ENCODE measurements around the gene ITPR2.
"Not testable (repeated sequence)": the region's sequence is repeated elsewhere in the genome, so short reads cannot be mapped to it uniquely, and the experiment has no call there.

ITPR2 gene

GRCh38 chr12:26628234-26628633, 204.8 kb downstream of the ITPR2 start:
- no peak for DNase-seq (ENCODE audit: low read depth in 2 of 2)

GRCh38 chr12:26627335-26627734, 205.7 kb downstream of the ITPR2 start:
- DNase-seq (ENCODE audit: low read depth in 2 of 2): no peak

- DNase-seq (ENCODE audit: low read depth in 2 of 2): no peak
Observed at GRCh38 chr12:26623136-26623535, 209.9 kb downstream of the ITPR2 start.

GRCh38 chr12:26622601-26623000, 210.4 kb downstream of the ITPR2 start:
- no peak for DNase-seq (ENCODE audit: low read depth in 2 of 2)

GRCh38 chr12:26621932-26622331, 211.1 kb downstream of the ITPR2 start:
- DNase-seq (ENCODE audit: low read depth in 2 of 2): no peak

- no peak for DNase-seq (ENCODE audit: low read depth in 2 of 2)
Observed at GRCh38 chr12:26620907-26621306, 212.1 kb downstream of the ITPR2 start.

- DNase-seq (ENCODE audit: low read depth in 2 of 2): no peak
Observed at GRCh38 chr12:26617513-26617912, 215.5 kb downstream of the ITPR2 start.

GRCh38 chr12:26614011-26614616, 218.9 kb downstream of the ITPR2 start:
- no peak for DNase-seq (ENCODE audit: low read depth in 2 of 2)

GRCh38 chr12:26612203-26612602, 220.8 kb downstream of the ITPR2 start:
- DNase-seq (ENCODE audit: low read depth in 2 of 2): no peak

GRCh38 chr12:26611598-26611997, 221.4 kb downstream of the ITPR2 start:
- no peak for DNase-seq (ENCODE audit: low read depth in 2 of 2)

GRCh38 chr12:26610774-26611173, 222.2 kb downstream of the ITPR2 start:
- DNase-seq (ENCODE audit: low read depth in 2 of 2): no peak

- DNase-seq (ENCODE audit: low read depth in 2 of 2): no peak
Observed at GRCh38 chr12:26609986-26610385, 223.0 kb downstream of the ITPR2 start.

GRCh38 chr12:26608706-26609105, 224.3 kb downstream of the ITPR2 start:
- DNase-seq (ENCODE audit: low read depth in 2 of 2): peak in 1 of 2 experiments; percentile 41

GRCh38 chr12:26608273-26608672, 224.7 kb downstream of the ITPR2 start:
- DNase-seq (ENCODE audit: low read depth in 2 of 2): no peak

GRCh38 chr12:26606911-26607310, 226.1 kb downstream of the ITPR2 start:
- DNase-seq (ENCODE audit: low read depth in 2 of 2): no peak

GRCh38 chr12:26604813-26605212, 228.2 kb downstream of the ITPR2 start:
- not testable (repeated sequence) for DNase-seq (ENCODE audit: low read depth in 2 of 2)

- peak in 1 of 2 experiments; percentile 30 for DNase-seq (ENCODE audit: low read depth in 2 of 2)
Observed at GRCh38 chr12:26599096-26599695, 233.8 kb downstream of the ITPR2 start.

GRCh38 chr12:26595806-26596205, 237.2 kb downstream of the ITPR2 start:
- DNase-seq (ENCODE audit: low read depth in 2 of 2): no peak

GRCh38 chr12:26580619-26581018, 252.4 kb downstream of the ITPR2 start:
- peak; percentile 32 to 39 for DNase-seq (ENCODE audit: low read depth in 2 of 2)

GRCh38 chr12:26576266-26576665, 256.7 kb downstream of the ITPR2 start:
- DNase-seq (ENCODE audit: low read depth in 2 of 2): no peak

- no peak for DNase-seq (ENCODE audit: low read depth in 2 of 2)
Observed at GRCh38 chr12:26573225-26573909, 259.6 kb downstream of the ITPR2 start.

- DNase-seq (ENCODE audit: low read depth in 2 of 2): no peak
Observed at GRCh38 chr12:26572137-26572536, 260.9 kb downstream of the ITPR2 start.

- no peak for DNase-seq (ENCODE audit: low read depth in 2 of 2)
Observed at GRCh38 chr12:26571560-26571959, 261.4 kb downstream of the ITPR2 start.
